ENCODE data around the gene CCDC57. TPM values are rescaled to one million over a fixed set of nuclear protein-coding genes. Genes with fewer than 3 reads are reported as not detected.
A peak's percentile ranks its signal among the peaks of the same experiment; 100 is the strongest.

The CCDC57 gene
- total RNA-seq, 1 experiment from 2014 or later: 140 TPM

DNA sequence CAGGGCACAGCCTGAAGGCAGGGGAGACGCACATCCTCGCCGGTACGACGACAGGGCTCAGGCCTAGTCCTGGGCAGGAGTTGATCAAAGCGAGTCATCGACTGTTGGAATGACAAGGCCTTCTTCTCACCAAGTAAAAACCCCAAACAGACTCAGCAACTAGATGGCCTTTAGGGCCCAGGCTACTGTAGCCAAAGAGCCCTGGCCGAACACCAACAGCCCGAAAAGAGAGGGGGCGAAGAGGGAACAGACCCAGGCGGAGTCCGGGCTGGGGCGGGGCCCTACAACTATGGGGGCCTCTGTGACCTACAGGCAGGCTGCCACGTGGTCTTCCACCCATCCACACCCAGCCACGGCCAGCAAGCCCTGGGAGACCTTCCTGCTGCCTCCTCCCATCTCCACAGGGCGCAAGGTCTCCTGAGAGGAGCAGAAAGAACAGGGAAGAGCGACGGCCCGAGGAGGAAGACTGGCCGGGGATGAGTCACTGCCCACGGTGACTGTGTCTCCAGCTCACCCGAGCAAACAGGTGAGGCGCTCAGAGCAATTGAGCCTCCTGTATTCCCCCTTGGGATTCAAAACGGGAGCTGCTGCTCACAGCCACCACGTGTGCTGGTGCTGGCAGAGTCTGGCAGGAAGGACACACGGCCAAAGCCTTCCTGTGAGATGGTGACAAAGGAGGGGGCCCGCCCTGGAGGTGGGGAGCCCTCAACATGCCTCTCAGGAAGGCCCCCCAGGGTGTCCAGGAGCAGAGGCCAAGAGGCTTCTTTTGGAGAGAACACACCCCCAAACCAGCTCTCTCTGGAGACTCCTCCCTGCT, 33.9 kb upstream of the CCDC57 start:
- Histone ChIP-seq H3K4me3 (no peak overlapping the region), H2AFZ (no peak overlapping the region), H3K79me2 (ENCODE audit: low read depth) (peaks cover 15% of the 10 kb centered on the region), H3K9me3 (ENCODE audit: insufficient read depth, low read depth) (no peaks in the 10 kb centered on the region), H3K9me2 (ENCODE audit: insufficient read depth) (no peaks in the 10 kb centered on the region), H4K20me1 (ENCODE audit: insufficient read depth) (peaks cover 91% of the 10 kb centered on the region), H3K27me3 (ENCODE audit: insufficient read depth, low read depth) (no peaks in the 10 kb centered on the region), H3K4me1 (replicated peaks; ENCODE audit: insufficient read depth) (peaks cover 26% of the 10 kb centered on the region), H3F3A (ENCODE audit: insufficient read depth, low read depth) (peaks cover 83% of the 10 kb centered on the region), H3K36me3 (ENCODE audit: low read depth) (peaks cover 11% of the 10 kb centered on the region; the same call in 1 of the 2 replicates), H3K4me2 (peak overlapping the region; percentile 36), H3K27ac (peak overlapping the region; percentile 75)
- ChIA-PET POLR2A (ENCODE audit: unreplicated experiment) (interaction anchor here (0.5 to 0.7 kb wide), 4 partner anchors 46 to 91 kb away, joined by 3 to 6 read pairs (median 3); no protein-coding TSS in a partner anchor), CTCF (interaction anchor here (0.7 kb wide), 1 partner anchor 40 kb away, joined by 3 read pairs; no protein-coding TSS in a partner anchor)
- DNase-seq: peak; percentile 80
- intact Hi-C loops (cut with micrococcal nuclease; ENCODE audit: unreplicated experiment): loop anchor here (2.0 to 10.0 kb wide), 3 partner anchors 46 to 212 kb away; partner anchors contain the start of genes DCXR, RAC3 and SECTM1
- no peak for TF ChIP-seq EZH2 (IDR thresholded peaks at IDR 0.05; ENCODE audit: low read depth)
- TF ChIP-seq, protein P1, sequence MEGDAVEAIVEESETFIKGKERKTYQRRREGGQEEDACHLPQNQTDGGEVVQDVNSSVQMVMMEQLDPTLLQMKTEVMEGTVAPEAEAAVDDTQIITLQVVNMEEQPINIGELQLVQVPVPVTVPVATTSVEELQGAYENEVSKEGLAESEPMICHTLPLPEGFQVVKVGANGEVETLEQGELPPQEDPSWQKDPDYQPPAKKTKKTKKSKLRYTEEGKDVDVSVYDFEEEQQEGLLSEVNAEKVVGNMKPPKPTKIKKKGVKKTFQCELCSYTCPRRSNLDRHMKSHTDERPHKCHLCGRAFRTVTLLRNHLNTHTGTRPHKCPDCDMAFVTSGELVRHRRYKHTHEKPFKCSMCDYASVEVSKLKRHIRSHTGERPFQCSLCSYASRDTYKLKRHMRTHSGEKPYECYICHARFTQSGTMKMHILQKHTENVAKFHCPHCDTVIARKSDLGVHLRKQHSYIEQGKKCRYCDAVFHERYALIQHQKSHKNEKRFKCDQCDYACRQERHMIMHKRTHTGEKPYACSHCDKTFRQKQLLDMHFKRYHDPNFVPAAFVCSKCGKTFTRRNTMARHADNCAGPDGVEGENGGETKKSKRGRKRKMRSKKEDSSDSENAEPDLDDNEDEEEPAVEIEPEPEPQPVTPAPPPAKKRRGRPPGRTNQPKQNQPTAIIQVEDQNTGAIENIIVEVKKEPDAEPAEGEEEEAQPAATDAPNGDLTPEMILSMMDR (conservative IDR thresholded peaks at IDR 0.05): no peak
- no TSS peak for BruUV-seq (replicated peaks)

DNA sequence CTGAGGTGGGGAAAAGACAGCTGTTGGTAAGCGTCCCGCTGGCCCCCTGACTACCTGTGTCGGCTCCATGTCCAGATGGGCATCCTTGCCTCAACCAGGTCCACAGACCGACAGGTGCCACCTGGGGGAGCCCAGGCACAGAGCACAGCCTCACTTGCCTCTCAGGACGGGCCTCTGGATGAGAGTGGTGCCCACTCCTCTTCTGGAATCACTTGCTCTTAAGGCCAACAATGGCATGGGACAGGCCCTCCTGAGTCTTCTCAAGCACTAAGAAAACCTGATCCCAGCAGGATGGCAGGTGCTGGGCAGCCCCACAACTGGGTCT, 33.4 kb upstream of the CCDC57 start:
- H3K36me3 ChIP-seq (ENCODE audit: low read depth): 0 out of 2 replicates have a peak, but pooled peaks cover 6% of the 10 kb centered on the region
- POLR2A ChIA-PET (ENCODE audit: unreplicated experiment): no interaction called here
- H2AFZ ChIP-seq: no peak overlapping the region
- H4K20me1 ChIP-seq (ENCODE audit: insufficient read depth): peaks cover 90% of the 10 kb centered on the region
- TF ChIP-seq, protein P1 (conservative IDR thresholded peaks at IDR 0.05): no peak
- TF ChIP-seq EZH2 (IDR thresholded peaks at IDR 0.05; ENCODE audit: low read depth): no peak
- CTCF ChIA-PET: no interaction called here
- H3F3A ChIP-seq (ENCODE audit: insufficient read depth, low read depth): peaks cover 88% of the 10 kb centered on the region
- no peaks in the 10 kb centered on the region for H3K27me3 ChIP-seq (ENCODE audit: insufficient read depth, low read depth)
- intact Hi-C loops (cut with micrococcal nuclease; ENCODE audit: unreplicated experiment): loop anchor here (2.0 to 10.0 kb wide), 3 partner anchors 47 to 211 kb away; partner anchors contain the start of genes DCXR, RAC3 and SECTM1
- peak overlapping the region; percentile 75 for H3K27ac ChIP-seq
- H3K9me3 ChIP-seq (ENCODE audit: insufficient read depth, low read depth): no peaks in the 10 kb centered on the region
- DNase-seq: no peak
- peaks cover 9% of the 10 kb centered on the region for H3K79me2 ChIP-seq (ENCODE audit: low read depth)
- H3K4me2 ChIP-seq: no peak overlapping the region
- no peak overlapping the region for H3K4me3 ChIP-seq
- no TSS peak for BruUV-seq (replicated peaks)
- H3K4me1 ChIP-seq (replicated peaks; ENCODE audit: insufficient read depth): peaks cover 30% of the 10 kb centered on the region
- H3K9me2 ChIP-seq (ENCODE audit: insufficient read depth): no peaks in the 10 kb centered on the region

DNA sequence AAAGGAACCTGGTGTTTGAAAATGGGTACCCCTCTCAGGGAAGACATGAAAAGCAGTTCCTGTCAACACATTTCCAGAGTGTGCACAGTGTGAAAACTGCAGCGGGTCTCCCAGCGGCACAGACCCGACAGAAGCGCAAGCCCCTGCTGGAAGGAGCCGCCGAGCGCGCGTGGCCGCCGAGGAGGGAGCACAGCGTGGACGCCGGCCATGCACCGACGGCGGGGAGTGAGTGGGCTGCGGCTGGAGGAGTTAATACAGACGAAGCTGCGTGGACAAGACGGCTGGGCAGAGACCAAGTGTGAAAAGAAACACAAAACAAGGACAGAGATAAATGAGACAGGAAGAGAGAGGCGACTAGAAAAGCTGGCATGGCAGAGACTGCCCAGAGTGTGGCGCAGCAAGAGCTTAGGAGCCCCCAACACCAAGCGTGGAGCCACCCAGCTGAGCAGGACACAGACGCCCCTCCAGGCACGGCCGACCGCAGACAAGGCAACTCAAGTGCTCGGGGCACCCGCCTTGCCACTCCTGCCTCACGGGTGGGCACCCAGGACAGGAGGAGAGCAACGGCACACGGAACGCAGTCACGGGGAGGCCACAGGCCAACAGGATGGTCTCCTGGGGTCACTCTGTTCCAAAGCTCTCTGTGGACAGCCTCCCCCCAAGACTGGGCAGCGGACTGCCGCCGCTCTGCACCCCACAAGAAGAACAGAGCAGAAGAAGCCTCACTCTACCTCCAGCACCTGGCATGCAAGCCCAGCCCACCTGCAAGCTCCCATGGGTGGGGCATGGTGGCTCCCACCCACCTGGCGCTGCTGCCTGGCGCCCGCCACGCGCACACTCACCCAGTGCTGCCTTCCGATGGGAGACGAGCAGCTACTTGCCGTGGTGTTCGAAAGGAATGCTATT, 32.7 kb upstream of the CCDC57 start:
- H3K27ac ChIP-seq: peak overlapping the region; percentile 75; the same call in 1 of the 2 replicates
- ChIA-PET CTCF (no interaction called here), POLR2A (ENCODE audit: unreplicated experiment) (no interaction called here)
- no peak overlapping the region for H3K4me2 ChIP-seq
- H2AFZ ChIP-seq: no peak overlapping the region
- 0 out of 2 replicates have a peak, but pooled peaks cover 6% of the 10 kb centered on the region for H3K36me3 ChIP-seq (ENCODE audit: low read depth)
- H3K9me2 ChIP-seq (ENCODE audit: insufficient read depth): no peaks in the 10 kb centered on the region
- no peaks in the 10 kb centered on the region for H3K27me3 ChIP-seq (ENCODE audit: insufficient read depth, low read depth)
- H3K4me1 ChIP-seq (replicated peaks; ENCODE audit: insufficient read depth): peaks cover 30% of the 10 kb centered on the region
- no peak for DNase-seq
- no peaks in the 10 kb centered on the region for H3K9me3 ChIP-seq (ENCODE audit: insufficient read depth, low read depth)
- H3K79me2 ChIP-seq (ENCODE audit: low read depth): peaks cover 4% of the 10 kb centered on the region; the same call in 1 of the 2 replicates
- peaks cover 94% of the 10 kb centered on the region for H3F3A ChIP-seq (ENCODE audit: insufficient read depth, low read depth)
- intact Hi-C loops (cut with micrococcal nuclease; ENCODE audit: unreplicated experiment): loop anchor here (2.0 to 10.0 kb wide), 4 partner anchors 47 to 211 kb away; partner anchors contain the start of genes DCXR, RAC3 and SECTM1
- peaks cover 87% of the 10 kb centered on the region for H4K20me1 ChIP-seq (ENCODE audit: insufficient read depth)
- BruUV-seq (replicated peaks): no TSS peak
- no peak overlapping the region for H3K4me3 ChIP-seq
- no peak for TF ChIP-seq EZH2 (IDR thresholded peaks at IDR 0.05; ENCODE audit: low read depth)
- TF ChIP-seq, protein P1 (conservative IDR thresholded peaks at IDR 0.05): no peak

All from PC-9 (cell line).